Endothelial cell of umbilical vein (primary cell): ENCODE data around the gene NAALAD2. TPM values are rescaled to one million over a fixed set of nuclear protein-coding genes. Genes with fewer than 3 reads are reported as not detected.

Source experiments
- BruUV-seq: library from RNA; stranded (reverse); fragments of 400-500 nt; replicated peaks from 2 replicates; lab custom pipeline; 2021; lab: Mats Ljungman, UMichigan
- CTCF ChIA-PET: fragments of 300-600, 350-600 bp; sonication (Branson Sonifier 250); formaldehyde crosslinking; loops from one replicate; lab custom pipeline; 2021; ENCODE audit warnings: antibody characterized with exemption, inconsistent platforms; lab: Charles Lee
- POLR2A ChIA-PET: fragments of 300-600, 350-600 bp; sonication (Branson Sonifier 250); formaldehyde crosslinking; loops from one replicate; lab custom pipeline; 2021; ENCODE audit warnings: antibody characterized with exemption, inconsistent platforms; lab: Charles Lee
- DNase-seq: peaks from one replicate; pipeline ENCODE4 v3.0.0-alpha.2; 2011; ENCODE audit warnings: low read depth, low spot score
- FAIRE-seq: peaks from 2 replicates; lab custom pipeline; 2011; peaks lifted over from hg19 to GRCh38; lab: Jason Lieb, UNC
- H2AFZ ChIP-seq: 2 replicates; pipeline ENCODE4 v1.6.0; 2012; ENCODE audit warnings: low read depth, low read length, control low read depth, inconsistent platforms
- H3K27ac ChIP-seq: 2 replicates; pipeline ENCODE4 v1.5.1; 2011; ENCODE audit warnings: low read depth, mild to moderate bottlenecking, control low read depth, low read length, moderate library complexity; ENCODE audit not compliant: insufficient read depth
- H3K27me3 ChIP-seq, 2 experiments: 2 replicates each; pipeline versions ENCODE4 v1.6.0 to v1.6.1; 2011; ENCODE audit warnings: low read length in 2 of 2, mixed read lengths in 1 of 2; ENCODE audit not compliant: control insufficient read depth in 2 of 2, insufficient read depth in 2 of 2
- H3K36me3 ChIP-seq, 2 experiments: 2 replicates in 1 of 2; 3 replicates in 1 of 2; pipeline ENCODE4 v1.5.1; 2011; ENCODE audit warnings: low read length in 2 of 2, mild to moderate bottlenecking in 1 of 2, moderate library complexity in 1 of 2; ENCODE audit not compliant: control insufficient read depth in 2 of 2, insufficient read depth in 2 of 2; ENCODE audit errors: extremely low read depth in 1 of 2
- H3K4me1 ChIP-seq: 3 replicates; pipeline ENCODE4 v1.5.1; 2011; ENCODE audit warnings: mild to moderate bottlenecking, low read length; ENCODE audit not compliant: control insufficient read depth, insufficient read depth; ENCODE audit errors: extremely low read depth
- H3K4me2 ChIP-seq: 2 replicates; pipeline ENCODE4 v1.6.1; 2011; ENCODE audit warnings: low read length, control low read depth, mixed read lengths; ENCODE audit not compliant: insufficient read depth
- H3K4me3 ChIP-seq, 3 experiments: fragments of 200-600 bp in 1 of 3; sonication (generic), shearing (Covaris generic) in 1 of 3; replicated peaks in 1 of 3; 2 replicates each; pipeline ENCODE4 v1.5.1; 2011 to 2016; ENCODE audit warnings: control low read depth in 3 of 3, low read length in 3 of 3, mild to moderate bottlenecking in 2 of 3, inconsistent platforms in 1 of 3, low read depth in 1 of 3, moderate library complexity in 1 of 3; ENCODE audit not compliant: insufficient read depth in 1 of 3
- H3K79me2 ChIP-seq: 2 replicates; pipeline ENCODE4 v1.6.0; 2012; ENCODE audit warnings: low read length, inconsistent platforms; ENCODE audit not compliant: control insufficient read depth, insufficient read depth
- H3K9ac ChIP-seq: replicated peaks from 2 replicates; pipeline ENCODE3; 2011; ENCODE audit warnings: low read length, control low read depth; ENCODE audit not compliant: insufficient read depth; ENCODE audit errors: extremely low read depth
- H3K9me1 ChIP-seq: replicated peaks from 3 replicates; pipeline ENCODE4 v1.6.0; 2011; ENCODE audit warnings: mild to moderate bottlenecking, low read length; ENCODE audit not compliant: control insufficient read depth, insufficient read depth; ENCODE audit errors: extremely low read depth
- H3K9me3 ChIP-seq: replicated peaks from 2 replicates; pipeline ENCODE4 v1.5.1; 2012; ENCODE audit warnings: low read length, inconsistent platforms; ENCODE audit not compliant: control insufficient read depth, insufficient read depth
- H4K20me1 ChIP-seq: replicated peaks from 2 replicates; pipeline ENCODE3; 2011; ENCODE audit warnings: mild to moderate bottlenecking, low read length; ENCODE audit not compliant: control insufficient read depth, insufficient read depth; ENCODE audit errors: extremely low read depth
- EZH2 ChIP-seq: IDR thresholded peaks from 2 replicates; pipeline ENCODE4 v1.6.1; 2012; ENCODE audit warnings: borderline replicate concordance, low read depth, mild to moderate bottlenecking, moderate library complexity, low read length, inconsistent platforms; ENCODE audit not compliant: severe bottlenecking
- FOS ChIP-seq: IDR thresholded peaks from 2 replicates; pipeline ENCODE4 v1.6.1; 2011; ENCODE audit warnings: mild to moderate bottlenecking, low read length, moderate library complexity, borderline replicate concordance; ENCODE audit not compliant: insufficient read depth
- GATA2 ChIP-seq: IDR thresholded peaks from 2 replicates; pipeline ENCODE4 v1.7.0; 2011; ENCODE audit warnings: low read depth, mild to moderate bottlenecking, moderate library complexity, mixed read lengths, low read length; ENCODE audit not compliant: insufficient read length, insufficient read depth
- JUN ChIP-seq: IDR thresholded peaks from 2 replicates; pipeline ENCODE4 v1.6.1; 2011; ENCODE audit warnings: borderline replicate concordance, low read depth; ENCODE audit not compliant: insufficient read length, insufficient read depth
- MAX ChIP-seq: IDR thresholded peaks from 2 replicates; pipeline ENCODE4 v1.6.1; 2011; ENCODE audit not compliant: insufficient read depth, insufficient read length
- MYC ChIP-seq: IDR thresholded peaks from one replicate; pipeline ENCODE4 v1.6.1; 2011; ENCODE audit warnings: mild to moderate bottlenecking, low read depth, low read length
- POLR2A ChIP-seq: IDR thresholded peaks from 2 replicates; pipeline ENCODE4 v1.6.1; 2012; ENCODE audit warnings: low read depth, mild to moderate bottlenecking, control low read depth, low read length
- POLR2AphosphoS5 ChIP-seq: IDR thresholded peaks from 2 replicates; pipeline ENCODE4 v1.6.1; 2012; ENCODE audit warnings: low read depth, mild to moderate bottlenecking, control low read depth, low read length, moderate library complexity; ENCODE audit not compliant: insufficient read depth
- dilution Hi-C: fragments of 300-500 bp; cut with MboI; formaldehyde crosslinking; loops from one replicate; pipeline ENCODE4 v1.15.0; 2019; ENCODE audit warnings: low sequenced_read_pairs; ENCODE audit not compliant: extremely low pct_ligation_motif_present
- intact Hi-C: fragments of 100-400 bp; cut with micrococcal nuclease; formaldehyde crosslinking; loops from one replicate; pipeline ENCODE4 v1.10.0; 2022
- polyA plus RNA-seq, 4 experiments: library from polyadenylated mRNA; depleted of rRNA in 3 of 4; stranded (reverse) in 3 of 4; unstranded in 1 of 4; fragments of >200 nt; gene quantifications; 2 replicates each; pipeline versions ENCODE4 v1.2.1 to v1.2.3, GENCODE V29; 2011 to 2012; ENCODE audit warnings: missing spikeins in 1 of 4
- small RNA-seq: library from RNA; depleted of rRNA; stranded (forward); fragments of <200 nt; gene quantifications from one replicate; pipeline ENCODE3, GENCODE V24; 2012; ENCODE audit warnings: low replicate concordance, low read depth; ENCODE audit not compliant: insufficient read depth, insufficient read length
- total RNA-seq: library from RNA; stranded (reverse); gene quantifications from 2 replicates; pipeline ENCODE4 v1.2.3, GENCODE V29; 2021
- TF ChIP-seq, protein P1 (sequence below), 2 donors: IDR thresholded peaks; 1 replicate in 1 of 2; 2 replicates in 1 of 2; pipeline ENCODE4 v1.5.1; 2011; ENCODE audit warnings: low read length in 2 of 2, mild to moderate bottlenecking in 2 of 2, moderate library complexity in 2 of 2, control low read depth in 1 of 2, inconsistent platforms in 1 of 2, low read depth in 1 of 2; ENCODE audit not compliant: insufficient read depth in 1 of 2; ENCODE audit errors: extremely low read depth in 1 of 2

Gene NAALAD2
- total and polyA plus RNA-seq, 2 donors (not counting 3 experiments of a cell fraction or from before 2014, with no cell fraction given), result 0.66 to 1.1 TPM

DNA sequence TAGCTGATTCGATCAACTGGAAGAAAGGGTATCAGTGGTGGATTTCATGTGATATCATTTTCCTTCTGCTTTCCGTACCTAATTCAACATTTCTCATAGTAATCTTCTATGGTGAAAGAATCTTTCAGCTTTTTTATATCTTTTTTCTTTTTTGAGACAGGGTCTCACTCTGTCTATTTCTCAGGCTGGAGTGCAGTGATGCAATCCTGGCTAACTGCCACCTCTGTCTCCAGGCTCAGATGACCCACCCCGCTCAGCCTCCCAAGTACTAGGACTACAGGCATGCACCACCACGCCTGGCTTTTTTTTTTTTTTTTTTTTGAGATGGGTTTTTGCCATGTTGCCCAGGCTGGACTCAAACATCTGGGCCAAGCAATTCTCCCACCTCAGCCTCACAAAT is 107.0 kb downstream of the NAALAD2 start:
- no TSS peak for BruUV-seq
- no peak for TF ChIP-seq EZH2
- no peak for TF ChIP-seq JUN
- TF ChIP-seq MYC, result no peak
- no peak for TF ChIP-seq MAX
- no peak for TF ChIP-seq POLR2A
- no peak for TF ChIP-seq GATA2
- TF ChIP-seq POLR2AphosphoS5, result no peak
- TF ChIP-seq FOS, result no peak
- TF ChIP-seq, protein P1, sequence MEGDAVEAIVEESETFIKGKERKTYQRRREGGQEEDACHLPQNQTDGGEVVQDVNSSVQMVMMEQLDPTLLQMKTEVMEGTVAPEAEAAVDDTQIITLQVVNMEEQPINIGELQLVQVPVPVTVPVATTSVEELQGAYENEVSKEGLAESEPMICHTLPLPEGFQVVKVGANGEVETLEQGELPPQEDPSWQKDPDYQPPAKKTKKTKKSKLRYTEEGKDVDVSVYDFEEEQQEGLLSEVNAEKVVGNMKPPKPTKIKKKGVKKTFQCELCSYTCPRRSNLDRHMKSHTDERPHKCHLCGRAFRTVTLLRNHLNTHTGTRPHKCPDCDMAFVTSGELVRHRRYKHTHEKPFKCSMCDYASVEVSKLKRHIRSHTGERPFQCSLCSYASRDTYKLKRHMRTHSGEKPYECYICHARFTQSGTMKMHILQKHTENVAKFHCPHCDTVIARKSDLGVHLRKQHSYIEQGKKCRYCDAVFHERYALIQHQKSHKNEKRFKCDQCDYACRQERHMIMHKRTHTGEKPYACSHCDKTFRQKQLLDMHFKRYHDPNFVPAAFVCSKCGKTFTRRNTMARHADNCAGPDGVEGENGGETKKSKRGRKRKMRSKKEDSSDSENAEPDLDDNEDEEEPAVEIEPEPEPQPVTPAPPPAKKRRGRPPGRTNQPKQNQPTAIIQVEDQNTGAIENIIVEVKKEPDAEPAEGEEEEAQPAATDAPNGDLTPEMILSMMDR (IDR thresholded peaks at IDR 0.05; ENCODE audit: extremely low read depth in 1 of 2, insufficient read depth in 1 of 2, low read depth in 1 of 2, low read length in 2 of 2), result no peak
- H3K79me2 ChIP-seq, result no peaks in the 10 kb centered on the region
- intact Hi-C loops (no loop called here), dilution Hi-C loops (no loop called here)
- no peak overlapping the region for H3K9ac ChIP-seq
- H3K27ac ChIP-seq, result no peak overlapping the region
- DNase-seq, result no peak
- no peaks in the 10 kb centered on the region for H4K20me1 ChIP-seq
- no peaks in the 10 kb centered on the region for H3K9me3 ChIP-seq
- H3K4me2 ChIP-seq, result no peak overlapping the region
- ChIA-PET POLR2A (no interaction called here), CTCF (no interaction called here)
- H2AFZ ChIP-seq, result no peak overlapping the region
- H3K27me3 ChIP-seq, result peaks cover 0 to 3% of the 10 kb centered on the region in 2 experiments
- no peak for FAIRE-seq
- H3K4me1 ChIP-seq, result no peaks in the 10 kb centered on the region
- H3K9me1 ChIP-seq, result no peaks in the 10 kb centered on the region
- H3K4me3 ChIP-seq, result no peak overlapping the region
- no peaks in the 10 kb centered on the region for H3K36me3 ChIP-seq

Small RNA genes lying within 50 kb of the gene (small RNA-seq; reads per million reads assigned to genes)
- not detected for gene RF00275

Other genes starting within 250 kb of the NAALAD2 start
- not detected in 2 replicates for gene TRIM49D1, start 212.4 kb upstream of the NAALAD2 start, total RNA-seq
- gene TRIM49D1, start 212.4 kb upstream of the NAALAD2 start, polyA plus RNA-seq, result not detected in 2 replicates
- gene TRIM49D2, start 210.6 kb upstream of the NAALAD2 start, total RNA-seq, result not detected in 2 replicates
- not detected in 2 replicates for gene TRIM49D2, start 210.6 kb upstream of the NAALAD2 start, polyA plus RNA-seq
- gene TRIM64, start 168.6 kb upstream of the NAALAD2 start, total RNA-seq, result not detected in 2 replicates
- gene TRIM64, start 168.6 kb upstream of the NAALAD2 start, polyA plus RNA-seq, result not detected in 2 replicates
- gene TRIM49C, start 103.6 kb upstream of the NAALAD2 start, total RNA-seq, result not detected in 2 replicates
- gene TRIM49C, start 103.6 kb upstream of the NAALAD2 start, polyA plus RNA-seq, result not detected in 2 replicates
- not detected in 2 replicates for gene UBTFL1, start 48.7 kb upstream of the NAALAD2 start, total RNA-seq
- not detected in 2 replicates for gene UBTFL1, start 48.7 kb upstream of the NAALAD2 start, polyA plus RNA-seq
- gene CHORDC1, start 88.4 kb downstream of the NAALAD2 start, total RNA-seq, result 55.4 and 56.8 TPM in 2 replicates
- 12.7 and 30.3 TPM in 2 replicates for gene CHORDC1, start 88.4 kb downstream of the NAALAD2 start, polyA plus RNA-seq